HG03108 (cell line): ENCODE data around the gene HELZ.
"Not testable (repeated sequence)": the region's sequence is repeated elsewhere in the genome, so short reads cannot be mapped to it uniquely, and the experiment has no call there.

Source experiments
- ATAC-seq: cut with Tn5 transposase; IDR thresholded peaks from one replicate; pipeline ENCODE4 v1.9.1; 2021; ENCODE audit warnings: moderate library complexity; ENCODE audit not compliant: unreplicated experiment

The HELZ gene

GRCh38 chr17:67151717-67152116 lies 93.3 kb downstream of the HELZ start:
- ATAC-seq = no peak

- no peak for ATAC-seq
These were observed 94.2 kb downstream of the HELZ start for GRCh38 chr17:67150826-67151225.

- no peak for ATAC-seq
These were observed 96.6 kb downstream of the HELZ start for GRCh38 chr17:67148352-67148751.

- no peak for ATAC-seq
These were observed 99.7 kb downstream of the HELZ start for GRCh38 chr17:67145183-67145805.

GRCh38 chr17:67143318-67143717 lies 101.7 kb downstream of the HELZ start:
- ATAC-seq = no peak

GRCh38 chr17:67142030-67142429 lies 103.0 kb downstream of the HELZ start:
- ATAC-seq = not testable (repeated sequence)

GRCh38 chr17:67139784-67140665 lies 105.0 kb downstream of the HELZ start:
- ATAC-seq = no peak

GRCh38 chr17:67139289-67139688 lies 105.7 kb downstream of the HELZ start:
- ATAC-seq = no peak

GRCh38 chr17:67138392-67138791 lies 106.6 kb downstream of the HELZ start:
- ATAC-seq = no peak

- ATAC-seq = no peak
These were observed 107.1 kb downstream of the HELZ start for GRCh38 chr17:67137860-67138259.

GRCh38 chr17:67137026-67137370 lies 108.0 kb downstream of the HELZ start:
- ATAC-seq = no peak

GRCh38 chr17:67136191-67137025 lies 108.6 kb downstream of the HELZ start:
- no peak for ATAC-seq

- ATAC-seq = no peak
These were observed 111.8 kb downstream of the HELZ start for GRCh38 chr17:67133161-67133560.

- no peak for ATAC-seq
These were observed 112.6 kb downstream of the HELZ start for GRCh38 chr17:67132366-67132765.

GRCh38 chr17:67130768-67131167 lies 114.2 kb downstream of the HELZ start:
- no peak for ATAC-seq

GRCh38 chr17:67129283-67129682 lies 115.7 kb downstream of the HELZ start:
- ATAC-seq = no peak

GRCh38 chr17:67128700-67129099 lies 116.3 kb downstream of the HELZ start:
- ATAC-seq = no peak

GRCh38 chr17:67127925-67128324 lies 117.1 kb downstream of the HELZ start:
- no peak for ATAC-seq

GRCh38 chr17:67126983-67127382 lies 118.0 kb downstream of the HELZ start:
- ATAC-seq = no peak

- ATAC-seq = not testable (repeated sequence)
These were observed 118.5 kb downstream of the HELZ start for GRCh38 chr17:67126543-67126942.

GRCh38 chr17:67125924-67126323 lies 119.1 kb downstream of the HELZ start:
- no peak for ATAC-seq

GRCh38 chr17:67125417-67125816 lies 119.6 kb downstream of the HELZ start:
- ATAC-seq = no peak
